Measurements from ENCODE around the gene PTBP1. TPM values are rescaled to one million over a fixed set of nuclear protein-coding genes. Genes with fewer than 3 reads are reported as not detected.

The PTBP1 gene
- total and polyA plus RNA-seq, 9 of the 15 experiments (the other 6 are each of a cell fraction or from before 2014, with no cell fraction given) = 14.0 to 759 (median 234) TPM

DNA sequence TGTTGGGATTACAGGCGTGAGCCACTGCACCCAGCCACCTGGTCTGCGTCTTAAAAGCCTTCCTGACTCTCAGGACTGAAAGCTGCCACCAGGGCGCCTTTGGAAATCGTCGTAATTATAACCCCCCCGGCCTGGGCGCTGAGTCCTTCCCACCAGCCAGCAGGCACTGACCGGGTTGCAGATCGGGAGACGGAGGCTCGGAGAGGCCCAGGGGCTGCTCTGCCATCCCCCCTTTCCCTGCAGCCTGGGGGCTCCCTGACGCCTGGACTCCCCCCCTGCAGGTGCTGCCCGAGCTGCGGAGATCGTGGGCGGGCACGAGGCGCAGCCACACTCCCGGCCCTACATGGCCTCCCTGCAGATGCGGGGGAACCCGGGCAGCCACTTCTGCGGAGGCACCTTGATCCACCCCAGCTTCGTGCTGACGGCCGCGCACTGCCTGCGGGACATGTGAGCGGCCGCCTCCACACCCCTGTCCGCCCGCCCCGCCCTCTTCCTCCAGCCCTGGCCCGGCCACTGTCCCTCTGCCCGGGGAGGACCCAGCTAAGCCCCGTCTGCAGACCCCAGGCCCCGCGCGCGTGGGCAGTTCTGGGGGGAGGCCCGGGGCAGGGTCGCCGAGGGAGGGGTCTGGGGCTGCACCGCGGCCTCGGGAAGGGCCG lies 46.1 kb downstream of the PTBP1 start (continued):
- no peak for TF ChIP-seq ZFP36 (IDR thresholded peaks at IDR 0.05; ENCODE audit: low read depth, low read length, partially characterized antibody)
- TF ChIP-seq, protein P1, sequence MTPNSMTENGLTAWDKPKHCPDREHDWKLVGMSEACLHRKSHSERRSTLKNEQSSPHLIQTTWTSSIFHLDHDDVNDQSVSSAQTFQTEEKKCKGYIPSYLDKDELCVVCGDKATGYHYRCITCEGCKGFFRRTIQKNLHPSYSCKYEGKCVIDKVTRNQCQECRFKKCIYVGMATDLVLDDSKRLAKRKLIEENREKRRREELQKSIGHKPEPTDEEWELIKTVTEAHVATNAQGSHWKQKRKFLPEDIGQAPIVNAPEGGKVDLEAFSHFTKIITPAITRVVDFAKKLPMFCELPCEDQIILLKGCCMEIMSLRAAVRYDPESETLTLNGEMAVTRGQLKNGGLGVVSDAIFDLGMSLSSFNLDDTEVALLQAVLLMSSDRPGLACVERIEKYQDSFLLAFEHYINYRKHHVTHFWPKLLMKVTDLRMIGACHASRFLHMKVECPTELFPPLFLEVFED (CRISPR knock-in tag; conservative IDR thresholded peaks at IDR 0.05) = no peak
- TF ChIP-seq, protein P2, sequence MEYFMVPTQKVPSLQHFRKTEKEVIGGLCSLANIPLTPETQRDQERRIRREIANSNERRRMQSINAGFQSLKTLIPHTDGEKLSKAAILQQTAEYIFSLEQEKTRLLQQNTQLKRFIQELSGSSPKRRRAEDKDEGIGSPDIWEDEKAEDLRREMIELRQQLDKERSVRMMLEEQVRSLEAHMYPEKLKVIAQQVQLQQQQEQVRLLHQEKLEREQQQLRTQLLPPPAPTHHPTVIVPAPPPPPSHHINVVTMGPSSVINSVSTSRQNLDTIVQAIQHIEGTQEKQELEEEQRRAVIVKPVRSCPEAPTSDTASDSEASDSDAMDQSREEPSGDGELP (CRISPR knock-in tag; IDR thresholded peaks at IDR 0.05; ENCODE audit: borderline replicate concordance) = peak; percentile 66; the same call in 1 of the 2 replicates
- TF ChIP-seq RB1 (IDR thresholded peaks at IDR 0.05; ENCODE audit: low read depth) = peak; percentile 41; the same call in 1 of the 2 replicates
- no peak; the same call in 1 of the 2 replicates for TF ChIP-seq ARID4B (CRISPR knock-in tag; IDR thresholded peaks at IDR 0.05)
- TF ChIP-seq, protein P3, sequence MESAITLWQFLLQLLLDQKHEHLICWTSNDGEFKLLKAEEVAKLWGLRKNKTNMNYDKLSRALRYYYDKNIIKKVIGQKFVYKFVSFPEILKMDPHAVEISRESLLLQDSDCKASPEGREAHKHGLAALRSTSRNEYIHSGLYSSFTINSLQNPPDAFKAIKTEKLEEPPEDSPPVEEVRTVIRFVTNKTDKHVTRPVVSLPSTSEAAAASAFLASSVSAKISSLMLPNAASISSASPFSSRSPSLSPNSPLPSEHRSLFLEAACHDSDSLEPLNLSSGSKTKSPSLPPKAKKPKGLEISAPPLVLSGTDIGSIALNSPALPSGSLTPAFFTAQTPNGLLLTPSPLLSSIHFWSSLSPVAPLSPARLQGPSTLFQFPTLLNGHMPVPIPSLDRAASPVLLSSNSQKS (CRISPR knock-in tag; IDR thresholded peaks at IDR 0.05) = no peak
- no peak; the same call in 1 of the 2 replicates for TF ChIP-seq ETS1 (conservative IDR thresholded peaks at IDR 0.05; ENCODE audit: control insufficient read depth, low read depth, low read length)
- TF ChIP-seq, protein P4, sequence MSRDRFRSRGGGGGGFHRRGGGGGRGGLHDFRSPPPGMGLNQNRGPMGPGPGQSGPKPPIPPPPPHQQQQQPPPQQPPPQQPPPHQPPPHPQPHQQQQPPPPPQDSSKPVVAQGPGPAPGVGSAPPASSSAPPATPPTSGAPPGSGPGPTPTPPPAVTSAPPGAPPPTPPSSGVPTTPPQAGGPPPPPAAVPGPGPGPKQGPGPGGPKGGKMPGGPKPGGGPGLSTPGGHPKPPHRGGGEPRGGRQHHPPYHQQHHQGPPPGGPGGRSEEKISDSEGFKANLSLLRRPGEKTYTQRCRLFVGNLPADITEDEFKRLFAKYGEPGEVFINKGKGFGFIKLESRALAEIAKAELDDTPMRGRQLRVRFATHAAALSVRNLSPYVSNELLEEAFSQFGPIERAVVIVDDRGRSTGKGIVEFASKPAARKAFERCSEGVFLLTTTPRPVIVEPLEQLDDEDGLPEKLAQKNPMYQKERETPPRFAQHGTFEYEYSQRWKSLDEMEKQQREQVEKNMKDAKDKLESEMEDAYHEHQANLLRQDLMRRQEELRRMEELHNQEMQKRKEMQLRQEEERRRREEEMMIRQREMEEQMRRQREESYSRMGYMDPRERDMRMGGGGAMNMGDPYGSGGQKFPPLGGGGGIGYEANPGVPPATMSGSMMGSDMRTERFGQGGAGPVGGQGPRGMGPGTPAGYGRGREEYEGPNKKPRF (IDR thresholded peaks at IDR 0.05; ENCODE audit: low read depth, low read length) = no peak
- no peak for TF ChIP-seq CBX5 (IDR thresholded peaks at IDR 0.05; ENCODE audit: borderline replicate concordance, low read depth)
- 0 out of 4 replicates have a peak, but pooled peaks of 1 of the 2 experiments have one; percentile 4 for TF ChIP-seq NONO (IDR thresholded peaks at IDR 0.05; ENCODE audit: low read depth in 2 of 2, low read length in 1 of 2)
- no peak for TF ChIP-seq SMARCA4 (IDR thresholded peaks at IDR 0.05)
- no peak for TF ChIP-seq SIX5 (IDR thresholded peaks at IDR 0.05; ENCODE audit: borderline replicate concordance in 1 of 2, insufficient read depth in 1 of 2, low read depth in 1 of 2, low read length in 2 of 2)
- TF ChIP-seq XRCC4 (IDR thresholded peaks at IDR 0.05; ENCODE audit: extremely low read depth, insufficient read depth, insufficient read length) = no peak
- TF ChIP-seq NR3C1 (CRISPR knock-in tag; IDR thresholded peaks at IDR 0.05) = no peak
- TF ChIP-seq MED1 (CRISPR knock-in tag; IDR thresholded peaks at IDR 0.05; ENCODE audit: borderline replicate concordance) = no peak

All from K562 (cell line).